Cardiac fibroblast (primary cell): ENCODE data around the gene NINJ2.

ENCODE experiments used
- DNase-seq, 2 donors: peaks; one replicate each; pipeline versions ENCODE4 v3.0.0 to v3.0.0-alpha.2; 2010; ENCODE audit warnings: low read depth in 2 of 2
- H3K4me3 ChIP-seq, 2 donors: replicated peaks in 1 of 2; 1 replicate in 1 of 2; 2 replicates in 1 of 2; pipeline ENCODE4 v1.5.1; 2011; ENCODE audit warnings: low read depth in 2 of 2, low read length in 2 of 2, mild to moderate bottlenecking in 2 of 2, moderate library complexity in 1 of 2
- TF ChIP-seq, protein P1 (sequence below): IDR thresholded peaks from one replicate; pipeline ENCODE4 v1.5.1; 2011; ENCODE audit warnings: low read depth, mild to moderate bottlenecking, low read length, inconsistent platforms

The NINJ2 gene

DNA sequence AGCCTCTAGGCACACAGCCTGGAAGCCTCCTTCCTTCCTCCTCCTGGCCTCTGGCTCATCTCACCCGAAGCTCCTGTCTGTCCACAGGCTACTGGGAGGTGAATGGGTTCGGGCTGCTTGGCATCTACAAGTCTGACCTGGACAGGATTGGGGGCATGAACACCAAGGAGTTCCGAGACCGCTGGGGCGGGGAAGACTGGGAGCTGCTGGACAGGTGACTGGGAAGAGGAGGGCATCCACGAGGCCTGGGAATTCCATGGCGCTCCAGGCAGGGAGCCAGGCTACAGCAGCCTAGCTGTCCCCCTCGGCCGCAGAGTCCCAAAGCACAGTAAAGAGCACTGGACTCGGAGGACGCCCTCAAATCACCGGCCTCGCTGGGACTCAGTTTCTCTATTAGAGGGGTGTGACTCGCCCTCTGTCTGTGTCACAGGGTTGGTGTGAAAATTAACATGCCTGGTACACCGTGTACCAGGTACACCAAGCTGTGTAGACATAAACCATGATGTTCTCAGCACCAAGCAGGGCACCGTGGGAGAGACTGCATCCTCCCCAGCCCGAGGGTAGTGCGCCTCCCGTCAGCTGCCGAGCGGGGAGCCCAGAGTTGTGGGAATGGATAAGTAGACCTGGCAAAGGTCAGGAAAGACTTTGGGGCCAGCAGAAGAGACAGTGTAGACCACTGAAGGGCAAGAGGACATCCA lies 103.9 kb downstream of the NINJ2 start:
- DNase-seq = no peak
- H3K4me3 ChIP-seq = no peak overlapping the region
- TF ChIP-seq, protein P1, sequence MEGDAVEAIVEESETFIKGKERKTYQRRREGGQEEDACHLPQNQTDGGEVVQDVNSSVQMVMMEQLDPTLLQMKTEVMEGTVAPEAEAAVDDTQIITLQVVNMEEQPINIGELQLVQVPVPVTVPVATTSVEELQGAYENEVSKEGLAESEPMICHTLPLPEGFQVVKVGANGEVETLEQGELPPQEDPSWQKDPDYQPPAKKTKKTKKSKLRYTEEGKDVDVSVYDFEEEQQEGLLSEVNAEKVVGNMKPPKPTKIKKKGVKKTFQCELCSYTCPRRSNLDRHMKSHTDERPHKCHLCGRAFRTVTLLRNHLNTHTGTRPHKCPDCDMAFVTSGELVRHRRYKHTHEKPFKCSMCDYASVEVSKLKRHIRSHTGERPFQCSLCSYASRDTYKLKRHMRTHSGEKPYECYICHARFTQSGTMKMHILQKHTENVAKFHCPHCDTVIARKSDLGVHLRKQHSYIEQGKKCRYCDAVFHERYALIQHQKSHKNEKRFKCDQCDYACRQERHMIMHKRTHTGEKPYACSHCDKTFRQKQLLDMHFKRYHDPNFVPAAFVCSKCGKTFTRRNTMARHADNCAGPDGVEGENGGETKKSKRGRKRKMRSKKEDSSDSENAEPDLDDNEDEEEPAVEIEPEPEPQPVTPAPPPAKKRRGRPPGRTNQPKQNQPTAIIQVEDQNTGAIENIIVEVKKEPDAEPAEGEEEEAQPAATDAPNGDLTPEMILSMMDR = no peak

DNA sequence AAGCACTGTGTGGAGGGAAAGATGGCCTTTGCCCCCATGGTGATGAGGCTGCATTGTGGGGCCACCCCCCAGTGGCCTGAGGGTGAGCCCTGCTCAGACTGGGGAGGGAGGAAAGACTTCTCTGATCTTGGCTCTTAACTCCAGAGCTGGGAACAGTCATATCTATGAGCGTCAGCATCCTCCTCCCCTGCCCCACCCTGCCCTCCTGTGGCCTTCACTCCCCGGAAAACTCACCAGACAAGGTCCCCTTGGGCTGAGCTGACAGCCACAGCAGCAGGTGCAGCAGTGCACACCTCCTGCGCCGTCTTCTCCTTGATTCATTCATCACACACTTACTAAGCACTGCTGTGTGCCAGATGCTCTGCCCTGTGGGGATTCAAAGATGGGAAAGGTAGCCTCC lies 104.7 kb downstream of the NINJ2 start:
- TF ChIP-seq, protein P1 = no peak

GRCh38 chr12:556498-556897 lies 106.7 kb downstream of the NINJ2 start:
- TF ChIP-seq, protein P1 = no peak
- DNase-seq = no peak
- H3K4me3 ChIP-seq = no peak overlapping the region

More for the DNA sequence above, 104.7 kb downstream of the NINJ2 start:
- no peak overlapping the region for H3K4me3 ChIP-seq
- no peak for DNase-seq

- no peak overlapping the region for H3K4me3 ChIP-seq
- no peak for DNase-seq
- TF ChIP-seq, protein P1 = no peak
Observed at GRCh38 chr12:554001-554285, 109.3 kb downstream of the NINJ2 start.

DNA sequence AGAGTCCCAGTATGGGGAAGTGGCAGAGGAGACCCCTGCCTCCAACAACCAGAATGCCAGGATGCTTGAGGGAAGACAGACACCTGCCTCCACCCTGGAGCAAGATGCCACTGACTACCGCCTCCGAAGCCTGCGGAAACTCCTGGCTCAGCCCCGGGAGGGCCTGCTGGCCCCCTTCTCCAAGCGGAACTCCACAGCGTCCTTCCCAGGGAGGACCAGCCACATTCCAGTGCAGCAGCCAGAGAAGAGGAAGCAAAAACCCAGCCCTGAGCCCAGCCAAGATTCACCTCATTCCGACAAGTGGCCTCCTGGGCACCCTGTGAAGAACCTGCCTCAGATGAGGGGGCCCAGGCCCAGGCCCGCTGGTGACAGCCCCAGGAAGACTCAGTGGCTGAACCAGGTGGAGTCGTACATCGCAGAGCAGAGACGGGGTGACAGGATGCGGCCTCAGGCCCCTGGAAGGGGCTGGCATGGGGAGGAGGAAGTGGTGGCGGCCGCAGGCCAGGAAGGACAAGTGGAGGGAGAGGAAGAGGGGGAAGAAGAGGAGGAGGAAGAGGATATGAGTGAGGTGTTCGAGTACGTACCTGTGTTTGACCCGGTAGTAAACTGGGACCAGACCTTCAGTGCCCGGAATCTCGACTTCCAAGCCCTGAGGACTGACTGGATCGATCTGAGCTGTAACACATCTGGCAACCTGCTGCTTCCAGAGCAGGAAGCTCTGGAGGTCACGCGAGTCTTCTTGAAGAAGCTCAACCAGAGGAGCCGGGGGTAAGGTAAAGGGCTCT lies 109.8 kb downstream of the NINJ2 start:
- TF ChIP-seq, protein P1 = no peak
- no peak overlapping the region for H3K4me3 ChIP-seq
- no peak for DNase-seq

- no peak for DNase-seq
- H3K4me3 ChIP-seq = no peak overlapping the region
- TF ChIP-seq, protein P1 = no peak
Observed at GRCh38 chr12:552466-552865, 110.8 kb downstream of the NINJ2 start.
